ENCODE measurements around the gene ABLIM3. TPM values are rescaled to one million over a fixed set of nuclear protein-coding genes. Genes with fewer than 3 reads are reported as not detected.

Gene ABLIM3
- total RNA-seq, 4 donors from 2014 or later = 2.6 to 49.5 (median 6.9) TPM

DNA sequence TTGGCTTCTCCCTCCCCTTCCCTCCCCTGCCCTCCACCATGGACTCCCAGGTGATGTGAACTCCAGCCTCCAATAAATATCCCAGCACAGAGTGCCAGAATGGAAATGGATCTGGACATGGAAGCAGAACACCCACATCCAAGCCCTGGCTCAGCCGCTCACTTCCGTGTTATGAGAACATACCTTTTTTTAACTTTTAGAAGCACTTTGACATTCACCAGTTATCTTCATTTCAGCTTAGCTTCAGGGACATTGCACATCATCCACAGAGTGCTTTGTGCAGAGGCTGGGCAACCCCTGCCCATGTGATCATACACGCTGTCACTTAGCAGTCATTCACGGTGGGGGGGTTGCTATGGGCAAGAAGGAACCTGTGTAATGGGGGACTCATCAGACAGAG, 139.5 kb downstream of the ABLIM3 start:
- intact Hi-C loops (cut with DNase I; ENCODE audit: low total_unique reads) = no loop called here
- Histone ChIP-seq H3K36me3 (no peaks in the 10 kb centered on the region), H3K27me3 (no peaks in the 10 kb centered on the region), H3K4me3 (no peak overlapping the region), H3K9me3 (no peaks in the 10 kb centered on the region), H3K4me1 (no peaks in the 10 kb centered on the region), H3K27ac (no peak overlapping the region)
- no peak for TF ChIP-seq POLR2A (IDR thresholded peaks at IDR 0.05)
- TF ChIP-seq, protein P1, sequence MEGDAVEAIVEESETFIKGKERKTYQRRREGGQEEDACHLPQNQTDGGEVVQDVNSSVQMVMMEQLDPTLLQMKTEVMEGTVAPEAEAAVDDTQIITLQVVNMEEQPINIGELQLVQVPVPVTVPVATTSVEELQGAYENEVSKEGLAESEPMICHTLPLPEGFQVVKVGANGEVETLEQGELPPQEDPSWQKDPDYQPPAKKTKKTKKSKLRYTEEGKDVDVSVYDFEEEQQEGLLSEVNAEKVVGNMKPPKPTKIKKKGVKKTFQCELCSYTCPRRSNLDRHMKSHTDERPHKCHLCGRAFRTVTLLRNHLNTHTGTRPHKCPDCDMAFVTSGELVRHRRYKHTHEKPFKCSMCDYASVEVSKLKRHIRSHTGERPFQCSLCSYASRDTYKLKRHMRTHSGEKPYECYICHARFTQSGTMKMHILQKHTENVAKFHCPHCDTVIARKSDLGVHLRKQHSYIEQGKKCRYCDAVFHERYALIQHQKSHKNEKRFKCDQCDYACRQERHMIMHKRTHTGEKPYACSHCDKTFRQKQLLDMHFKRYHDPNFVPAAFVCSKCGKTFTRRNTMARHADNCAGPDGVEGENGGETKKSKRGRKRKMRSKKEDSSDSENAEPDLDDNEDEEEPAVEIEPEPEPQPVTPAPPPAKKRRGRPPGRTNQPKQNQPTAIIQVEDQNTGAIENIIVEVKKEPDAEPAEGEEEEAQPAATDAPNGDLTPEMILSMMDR (IDR thresholded peaks at IDR 0.05) = no peak
- no peak for DNase-seq

GRCh38 chr5:149282027-149282965, 141.0 kb downstream of the ABLIM3 start:
- no peak overlapping the region for H3K27ac ChIP-seq
- H3K27me3 ChIP-seq = no peaks in the 10 kb centered on the region
- no peaks in the 10 kb centered on the region for H3K9me3 ChIP-seq
- H3K4me1 ChIP-seq = no peaks in the 10 kb centered on the region
- intact Hi-C loops (cut with DNase I; ENCODE audit: low total_unique reads) = no loop called here
- no peak overlapping the region for H3K4me3 ChIP-seq
- H3K36me3 ChIP-seq = no peaks in the 10 kb centered on the region
- TF ChIP-seq, protein P1 (IDR thresholded peaks at IDR 0.05) = no peak
- no peak for TF ChIP-seq POLR2A (IDR thresholded peaks at IDR 0.05)
- DNase-seq = no peak

- H3K9me3 ChIP-seq = no peaks in the 10 kb centered on the region
- H3K36me3 ChIP-seq = no peaks in the 10 kb centered on the region
- intact Hi-C loops (cut with DNase I; ENCODE audit: low total_unique reads) = no loop called here
- H3K4me3 ChIP-seq = no peak overlapping the region
- TF ChIP-seq, protein P1 (IDR thresholded peaks at IDR 0.05) = no peak
- no peak for TF ChIP-seq POLR2A (IDR thresholded peaks at IDR 0.05)
- no peaks in the 10 kb centered on the region for H3K4me1 ChIP-seq
- no peak for DNase-seq
- no peak overlapping the region for H3K27ac ChIP-seq
- no peaks in the 10 kb centered on the region for H3K27me3 ChIP-seq
These were observed 141.7 kb downstream of the ABLIM3 start for GRCh38 chr5:149282966-149283332.

GRCh38 chr5:149283626-149284480, 142.6 kb downstream of the ABLIM3 start:
- Histone ChIP-seq H3K27ac (peak overlapping the region; percentile 19 to 22), H3K4me1 (no peaks in the 10 kb centered on the region), H3K36me3 (no peaks in the 10 kb centered on the region), H3K4me3 (no peak overlapping the region), H3K9me3 (no peaks in the 10 kb centered on the region), H3K27me3 (no peaks in the 10 kb centered on the region)
- TF ChIP-seq, protein P1 (IDR thresholded peaks at IDR 0.05) = no peak
- no peak for TF ChIP-seq POLR2A (IDR thresholded peaks at IDR 0.05)
- intact Hi-C loops (cut with DNase I; ENCODE audit: low total_unique reads) = no loop called here
- no peak for DNase-seq
